OCI-LY3 (cell line): ENCODE results near the gene OTOS.

ENCODE experiments used
- H2AFZ ChIP-seq: fragments of 200-600, 300-600 bp; shearing (Covaris generic); 2 replicates; pipeline ENCODE4 v1.6.0; 2014; ENCODE audit warnings: antibody characterized with exemption, low read depth, low read length
- H3K27ac ChIP-seq: fragments of 200-600, 300-600 bp; sonication (generic); 2 replicates; pipeline ENCODE4 v1.5.1; 2014; ENCODE audit warnings: mild to moderate bottlenecking, low read length, moderate library complexity, mixed read lengths
- H3K27me3 ChIP-seq: fragments of 200-600, 300-600 bp; sonication (generic); 2 replicates; pipeline ENCODE4 v1.6.1; 2014; ENCODE audit warnings: low read depth, low read length, mixed read lengths
- H3K36me3 ChIP-seq: fragments of 200-600, 300-600 bp; sonication (generic); replicated peaks from 2 replicates; pipeline ENCODE3; 2014; ENCODE audit warnings: low read depth, low read length, mixed read lengths
- H3K4me1 ChIP-seq: fragments of 300-600, 200-600 bp; sonication (generic); 2 replicates; pipeline ENCODE4 v1.6.1; 2014; ENCODE audit warnings: low read length, mixed read lengths
- H3K4me2 ChIP-seq: fragments of 200-600, 300-600 bp; sonication (generic); 2 replicates; pipeline ENCODE4 v1.6.1; 2014; ENCODE audit warnings: low read length, mixed read lengths
- H3K4me3 ChIP-seq: fragments of 300-600, 200-600 bp; sonication (generic); 2 replicates; pipeline ENCODE4 v1.5.1; 2014; ENCODE audit warnings: antibody characterized with exemption, mild to moderate bottlenecking, low read length, moderate library complexity
- H3K79me2 ChIP-seq: fragments of 300-600, 200-600 bp; shearing (Covaris generic); 2 replicates; pipeline ENCODE4 v1.6.1; 2014; ENCODE audit warnings: mild to moderate bottlenecking, low read length, mixed read lengths
- H3K9ac ChIP-seq: fragments of 300-600, 200-600 bp; shearing (Covaris generic); 2 replicates; pipeline ENCODE4 v1.6.0; 2014; ENCODE audit warnings: mild to moderate bottlenecking, low read length, moderate library complexity
- H3K9me3 ChIP-seq: fragments of 200-600, 300-600 bp; shearing (Covaris generic); 2 replicates; pipeline ENCODE4 v1.6.1; 2014; ENCODE audit warnings: low read length, mixed read lengths; ENCODE audit not compliant: insufficient read depth
- H4K20me1 ChIP-seq: fragments of 200-600, 300-600 bp; sonication (generic); 2 replicates; pipeline ENCODE4 v1.6.1; 2016; ENCODE audit warnings: low read length, mixed read lengths; ENCODE audit not compliant: insufficient read depth
- CTCF ChIP-seq: fragments of 200-600, 300-600 bp; sonication (generic); IDR thresholded peaks from 2 replicates; pipeline ENCODE4 v1.5.1; 2014; ENCODE audit warnings: antibody characterized with exemption, low read length, low read depth
- EZH2phosphoT487 ChIP-seq: fragments of 200-600 bp; shearing (Covaris generic); IDR thresholded peaks from 2 replicates; pipeline ENCODE4 v1.6.1; 2018; ENCODE audit warnings: antibody characterized with exemption, mixed run types, low read depth

The OTOS gene

DNA sequence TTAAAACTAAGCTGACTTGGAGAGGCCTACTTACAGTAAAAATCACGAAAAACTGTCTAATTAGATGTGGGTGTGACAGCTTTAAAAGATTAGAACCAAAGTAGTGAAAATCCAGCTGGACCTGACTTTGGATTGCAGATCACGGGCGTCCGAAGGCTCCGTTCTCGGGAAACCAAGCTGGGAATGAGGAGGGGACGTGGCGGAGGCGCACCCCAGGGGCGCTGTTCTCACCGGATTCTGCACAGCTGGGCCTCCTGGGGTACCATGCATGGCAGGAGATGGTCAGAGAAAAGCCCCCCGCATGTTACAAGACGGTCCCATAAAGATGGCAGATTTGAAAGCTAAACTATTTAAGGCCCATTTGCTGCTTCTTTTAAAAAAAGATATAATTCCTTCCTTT, 5.0 kb upstream of the OTOS start:
- no peaks in the 10 kb centered on the region for H3K27me3 ChIP-seq
- TF ChIP-seq EZH2phosphoT487 (no peak), CTCF (no peak)
- H3K4me1 ChIP-seq = no peaks in the 10 kb centered on the region
- H3K9me3 ChIP-seq = no peaks in the 10 kb centered on the region
- H3K9ac ChIP-seq = no peak overlapping the region
- H2AFZ ChIP-seq = no peak overlapping the region
- H4K20me1 ChIP-seq = no peaks in the 10 kb centered on the region
- H3K79me2 ChIP-seq = no peaks in the 10 kb centered on the region
- no peak overlapping the region for H3K27ac ChIP-seq
- no peaks in the 10 kb centered on the region for H3K36me3 ChIP-seq
- H3K4me2 ChIP-seq = no peak overlapping the region
- H3K4me3 ChIP-seq = no peak overlapping the region

- no peak overlapping the region for H3K27ac ChIP-seq
Measured at GRCh38 chr2:240144649-240145261, 4.3 kb upstream of the OTOS start.

GRCh38 chr2:240143801-240144648, 3.6 kb upstream of the OTOS start:
- H3K27me3 ChIP-seq = no peaks in the 10 kb centered on the region
- no peak overlapping the region for H3K9ac ChIP-seq
- H3K4me1 ChIP-seq = no peaks in the 10 kb centered on the region
- H4K20me1 ChIP-seq = no peaks in the 10 kb centered on the region
- no peaks in the 10 kb centered on the region for H3K79me2 ChIP-seq
- no peaks in the 10 kb centered on the region for H3K36me3 ChIP-seq
- no peaks in the 10 kb centered on the region for H3K9me3 ChIP-seq
- peak overlapping the region; percentile 51 for H3K4me2 ChIP-seq
- 0 out of 2 replicates have a peak overlapping the region, but pooled peaks have one; percentile 29 for H3K4me3 ChIP-seq
- 0 out of 2 replicates have a peak overlapping the region, but pooled peaks have one; percentile 39 for H2AFZ ChIP-seq
- TF ChIP-seq EZH2phosphoT487 (no peak), CTCF (peak; percentile 68)
- H3K27ac ChIP-seq = no peak overlapping the region

More at GRCh38 chr2:240144649-240145261, 4.3 kb upstream of the OTOS start:
- Histone ChIP-seq H3K79me2 (no peaks in the 10 kb centered on the region), H3K4me1 (no peaks in the 10 kb centered on the region), H4K20me1 (no peaks in the 10 kb centered on the region), H3K9ac (no peak overlapping the region), H3K9me3 (no peaks in the 10 kb centered on the region), H2AFZ (no peak overlapping the region), H3K4me2 (no peak overlapping the region), H3K4me3 (no peak overlapping the region), H3K36me3 (no peaks in the 10 kb centered on the region), H3K27me3 (no peaks in the 10 kb centered on the region)
- no peak for TF ChIP-seq CTCF
- TF ChIP-seq EZH2phosphoT487 = no peak

DNA sequence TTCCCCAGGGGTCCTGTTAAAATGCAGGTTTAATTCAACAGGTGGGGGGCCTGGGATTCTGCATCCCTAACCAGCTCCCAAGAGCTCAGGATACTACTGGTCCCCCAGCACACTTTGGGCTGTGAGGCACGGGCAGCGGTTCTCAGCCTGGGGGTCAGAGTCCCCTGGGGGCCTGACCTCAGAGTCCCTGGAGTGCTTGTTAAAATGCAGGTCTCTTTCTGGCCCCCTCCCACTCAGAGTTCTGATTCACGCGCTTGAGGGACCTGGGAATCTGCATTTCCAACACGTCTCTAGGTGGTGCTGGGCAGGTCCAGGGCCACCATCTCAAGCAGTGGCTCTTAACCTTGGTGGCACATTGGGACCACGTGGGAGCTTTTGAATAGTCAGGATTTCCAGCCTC, 2.8 kb upstream of the OTOS start:
- no peak overlapping the region for H2AFZ ChIP-seq
- H3K27ac ChIP-seq = no peak overlapping the region
- no peak overlapping the region for H3K4me3 ChIP-seq
- no peaks in the 10 kb centered on the region for H3K27me3 ChIP-seq
- no peaks in the 10 kb centered on the region for H3K9me3 ChIP-seq
- no peaks in the 10 kb centered on the region for H4K20me1 ChIP-seq
- no peaks in the 10 kb centered on the region for H3K4me1 ChIP-seq
- TF ChIP-seq CTCF = no peak
- no peak for TF ChIP-seq EZH2phosphoT487
- H3K4me2 ChIP-seq = peak overlapping the region; percentile 51
- H3K36me3 ChIP-seq = no peaks in the 10 kb centered on the region
- H3K9ac ChIP-seq = no peak overlapping the region
- no peaks in the 10 kb centered on the region for H3K79me2 ChIP-seq
